AG09309 (cell line): ENCODE measurements around the gene PODXL.

Source experiments
- DNase-seq: peaks from one replicate; pipeline ENCODE4 v3.0.0-alpha.2; 2010; ENCODE audit warnings: low read depth
- H3K4me3 ChIP-seq: 2 replicates; pipeline ENCODE4 v1.5.1; 2011; ENCODE audit warnings: mild to moderate bottlenecking, low read depth, low read length, moderate library complexity; ENCODE audit not compliant: control insufficient read depth
- TF ChIP-seq, protein P1 (sequence below): IDR thresholded peaks from 2 replicates; pipeline ENCODE4 v1.5.1; 2011; ENCODE audit warnings: mild to moderate bottlenecking, low read depth, low read length, inconsistent platforms; ENCODE audit not compliant: insufficient read depth, control insufficient read depth; ENCODE audit errors: missing control alignments

The PODXL gene

DNA sequence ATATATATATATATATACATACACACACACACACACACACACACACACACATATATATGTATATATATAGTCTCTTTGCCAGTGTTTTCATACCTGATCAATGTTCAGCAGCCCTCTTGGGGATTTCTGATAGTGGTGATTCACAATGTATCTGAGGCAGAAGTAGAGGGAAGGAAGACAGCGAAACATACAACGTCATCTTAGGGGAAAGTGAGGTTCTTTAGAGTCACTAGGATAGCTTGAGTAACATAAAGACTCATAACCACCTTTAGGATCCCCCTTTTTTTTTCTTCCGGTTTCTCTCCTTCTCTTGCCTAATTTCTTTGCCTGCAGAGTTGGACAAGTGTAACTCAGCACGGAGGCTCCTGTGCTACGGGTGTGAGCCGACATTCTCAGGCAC, 56.6 kb downstream of the PODXL start:
- H3K4me3 ChIP-seq = no peak overlapping the region
- TF ChIP-seq, protein P1, sequence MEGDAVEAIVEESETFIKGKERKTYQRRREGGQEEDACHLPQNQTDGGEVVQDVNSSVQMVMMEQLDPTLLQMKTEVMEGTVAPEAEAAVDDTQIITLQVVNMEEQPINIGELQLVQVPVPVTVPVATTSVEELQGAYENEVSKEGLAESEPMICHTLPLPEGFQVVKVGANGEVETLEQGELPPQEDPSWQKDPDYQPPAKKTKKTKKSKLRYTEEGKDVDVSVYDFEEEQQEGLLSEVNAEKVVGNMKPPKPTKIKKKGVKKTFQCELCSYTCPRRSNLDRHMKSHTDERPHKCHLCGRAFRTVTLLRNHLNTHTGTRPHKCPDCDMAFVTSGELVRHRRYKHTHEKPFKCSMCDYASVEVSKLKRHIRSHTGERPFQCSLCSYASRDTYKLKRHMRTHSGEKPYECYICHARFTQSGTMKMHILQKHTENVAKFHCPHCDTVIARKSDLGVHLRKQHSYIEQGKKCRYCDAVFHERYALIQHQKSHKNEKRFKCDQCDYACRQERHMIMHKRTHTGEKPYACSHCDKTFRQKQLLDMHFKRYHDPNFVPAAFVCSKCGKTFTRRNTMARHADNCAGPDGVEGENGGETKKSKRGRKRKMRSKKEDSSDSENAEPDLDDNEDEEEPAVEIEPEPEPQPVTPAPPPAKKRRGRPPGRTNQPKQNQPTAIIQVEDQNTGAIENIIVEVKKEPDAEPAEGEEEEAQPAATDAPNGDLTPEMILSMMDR = no peak
- DNase-seq = no peak

DNA sequence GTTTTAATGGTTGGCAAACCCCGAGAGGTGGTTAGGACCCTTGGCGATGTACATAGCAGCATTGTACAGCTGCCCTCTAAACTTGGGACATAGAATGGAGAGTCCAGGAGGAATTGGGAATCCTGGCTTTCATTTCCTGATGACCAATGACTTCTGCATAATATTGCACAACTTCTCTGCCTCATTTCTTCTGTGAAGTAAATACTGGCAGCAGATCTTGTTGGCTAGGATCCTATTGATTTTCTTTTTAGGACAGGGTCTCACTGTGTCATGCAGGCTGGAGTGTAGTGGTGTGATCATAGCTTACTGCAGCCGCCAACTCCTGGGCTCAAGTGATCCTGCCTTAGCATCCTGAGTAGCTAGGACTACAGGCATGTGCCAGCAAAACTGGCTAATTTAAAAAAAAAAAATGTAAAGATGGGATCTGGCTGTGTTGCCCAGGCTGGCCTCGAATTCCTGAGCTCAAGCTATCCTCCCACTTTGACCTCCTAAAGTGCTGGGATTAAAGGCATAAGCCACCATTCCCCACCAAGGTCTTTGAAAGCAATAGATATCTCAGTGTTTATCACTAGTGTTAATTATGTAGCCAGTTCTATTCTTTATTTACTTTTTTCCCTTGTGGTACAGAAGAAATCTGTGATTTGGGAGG, 58.1 kb downstream of the PODXL start:
- DNase-seq = no peak
- no peak overlapping the region for H3K4me3 ChIP-seq
- TF ChIP-seq, protein P1 = no peak

DNA sequence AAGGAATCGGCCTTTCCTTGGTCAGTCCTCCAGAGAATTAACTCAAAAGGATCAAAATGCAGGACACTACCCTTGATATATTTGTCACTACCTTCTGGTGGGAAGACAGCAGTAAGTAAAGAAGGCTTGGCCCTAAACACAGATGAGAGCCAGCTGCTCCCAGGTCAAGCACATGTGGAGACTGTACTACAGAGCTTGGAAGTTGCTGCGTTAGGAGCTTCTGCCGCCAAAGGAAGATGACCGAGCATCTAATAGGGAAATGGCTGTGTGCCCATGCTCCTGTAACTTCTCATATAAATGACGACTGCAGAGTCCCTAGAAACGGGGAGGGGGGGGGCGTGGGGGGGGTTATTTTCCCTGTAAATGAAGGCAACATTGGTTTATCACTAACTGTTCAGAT, 59.0 kb downstream of the PODXL start:
- DNase-seq = no peak
- TF ChIP-seq, protein P1 = no peak

DNA sequence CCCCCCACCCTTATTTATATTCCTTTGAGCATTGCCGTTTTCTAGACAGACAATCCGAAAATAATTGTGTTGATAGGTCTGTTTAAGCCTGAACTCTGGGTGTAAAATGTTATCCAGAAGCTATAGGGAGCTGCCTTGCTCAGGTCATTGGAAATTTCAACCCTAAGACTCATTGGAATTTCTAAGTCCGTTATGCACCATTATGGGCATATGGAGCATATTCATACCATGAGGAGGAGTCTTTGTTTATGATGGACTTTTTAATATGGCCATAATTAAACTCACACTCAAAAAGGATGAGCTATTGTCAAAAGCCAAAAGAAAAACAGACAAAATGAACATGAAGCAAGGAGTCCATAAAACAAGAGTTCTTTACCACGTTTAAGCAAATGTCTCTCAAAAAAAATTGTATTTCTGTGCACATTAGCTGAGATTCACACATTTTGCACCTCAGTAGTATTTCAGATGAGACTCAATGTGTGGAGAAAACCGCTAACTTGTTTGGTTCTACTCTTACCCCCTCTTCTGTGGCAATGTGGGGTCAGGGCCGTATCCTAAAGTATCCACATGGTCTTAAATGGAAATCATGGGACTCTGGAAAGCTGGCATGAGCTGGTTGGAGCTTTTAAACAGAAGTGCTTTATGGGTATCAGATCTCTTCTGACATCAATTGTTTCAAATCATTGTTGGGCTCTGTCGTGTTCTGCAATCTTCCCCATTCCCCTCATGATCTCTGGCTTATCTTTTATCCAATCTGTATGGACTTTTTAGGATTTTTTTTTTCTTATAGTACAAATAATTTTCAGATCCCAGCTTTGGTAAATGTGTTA, 60.5 kb downstream of the PODXL start:
- TF ChIP-seq, protein P1 = no peak
- no peak overlapping the region for H3K4me3 ChIP-seq
- DNase-seq = no peak

More for the DNA sequence above, 59.0 kb downstream of the PODXL start:
- H3K4me3 ChIP-seq = no peak overlapping the region

DNA sequence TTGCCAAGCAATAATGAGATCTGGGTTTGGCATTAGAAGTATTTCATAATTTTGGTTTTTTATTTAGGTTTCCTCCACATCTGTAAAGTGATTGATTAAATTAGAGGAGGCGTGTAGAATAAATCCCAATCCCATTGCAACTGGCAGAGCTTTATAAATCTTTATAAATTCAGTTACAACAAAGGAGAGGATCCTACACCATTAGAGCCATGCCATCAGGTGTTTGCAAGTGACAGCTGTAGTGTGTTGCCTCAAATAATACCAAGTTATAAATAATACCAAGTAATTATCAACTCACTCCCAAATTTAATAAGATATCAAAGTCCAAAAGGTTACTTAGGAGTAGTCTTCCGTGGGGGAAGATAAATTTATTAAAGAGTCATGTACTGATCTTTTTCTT, 62.2 kb downstream of the PODXL start:
- TF ChIP-seq, protein P1 = no peak
- no peak for DNase-seq

DNA sequence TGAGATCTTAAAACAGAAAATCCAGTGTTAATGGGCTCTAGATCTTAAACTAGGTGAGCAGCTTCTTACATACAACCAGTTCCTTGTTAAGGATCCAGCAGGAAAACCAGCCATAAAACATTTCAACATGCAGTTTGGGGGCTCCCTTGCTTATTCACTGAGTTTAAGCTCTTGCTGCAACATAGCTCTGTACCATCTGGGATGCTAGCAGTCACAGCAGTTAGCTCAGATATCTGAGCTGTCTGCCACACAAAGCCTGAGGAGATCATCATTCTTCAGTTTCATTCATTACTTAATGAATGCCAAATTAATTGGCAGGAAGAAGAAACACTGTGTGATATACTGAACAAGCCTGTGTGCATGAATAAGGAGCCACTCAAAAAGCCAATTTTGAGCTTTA, 62.8 kb downstream of the PODXL start:
- no peak overlapping the region for H3K4me3 ChIP-seq
- DNase-seq = no peak
- TF ChIP-seq, protein P1 = no peak

More for the DNA sequence above, 62.2 kb downstream of the PODXL start:
- H3K4me3 ChIP-seq = no peak overlapping the region
